ENCODE data around the gene CEP72. TPM values are rescaled to one million over a fixed set of nuclear protein-coding genes. Genes with fewer than 3 reads are reported as not detected.

The CEP72 gene
- total and polyA plus RNA-seq, 2 of the 13 experiments (the other 11 are each of a cell fraction or from before 2014, with no cell fraction given): 3.4 to 9.4 TPM

DNA sequence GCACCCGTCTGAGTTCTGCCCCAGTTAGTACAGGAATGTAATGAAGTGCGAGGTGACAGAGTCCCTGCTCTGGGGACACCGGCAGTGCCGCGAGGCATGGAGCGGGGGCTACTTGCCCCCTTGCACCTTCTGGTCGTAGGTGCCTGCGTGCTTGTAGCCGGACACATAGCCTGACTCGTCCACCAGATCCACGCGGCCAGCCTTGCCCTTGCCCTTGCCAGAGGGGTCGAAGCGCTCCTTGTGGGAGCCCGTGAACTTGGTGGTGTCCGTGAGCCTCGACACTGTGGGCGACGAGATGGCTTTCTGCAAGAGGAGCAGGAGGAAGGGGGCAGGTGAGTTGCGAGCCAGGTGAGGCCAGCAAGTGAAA is 52.8 kb downstream of the CEP72 start:
- intact Hi-C loops (cut with micrococcal nuclease; ENCODE audit: unreplicated experiment) (no loop called here), in situ Hi-C loops (cut with HindIII; ENCODE audit: extremely low pct_ligation_motif_present, low pct_unique_long_range_greater_than_20kb) (no loop called here)
- Histone ChIP-seq H3K4me3 (replicated peaks in 1 of 3; ENCODE audit: insufficient read depth in 1 of 3, low read depth in 2 of 3, low read length in 3 of 3) (no peak overlapping the region), H3K36me3 (replicated peaks in 1 of 2; ENCODE audit: control insufficient read depth in 1 of 2, insufficient read depth in 2 of 2, low read length in 2 of 2) (peaks cover 10 to 42% of the 10 kb centered on the region in 2 experiments), H3K27ac (ENCODE audit: extremely low read length, insufficient read depth, low read length) (no peak overlapping the region), H3K9me3 (ENCODE audit: low read length) (no peaks in the 10 kb centered on the region), H3K27me3 (ENCODE audit: control insufficient read depth in 1 of 2, insufficient read depth in 2 of 2, low read length in 2 of 2) (no peaks in the 10 kb centered on the region; a peak in 1 of 5 replicates), H2AFZ (ENCODE audit: low read length) (no peak overlapping the region), H3K9ac (ENCODE audit: insufficient read depth, low read depth, low read length) (no peak overlapping the region), H3K4me2 (ENCODE audit: low read depth, low read length) (no peak overlapping the region), H4K20me1 (ENCODE audit: insufficient read depth, low read length) (no peaks in the 10 kb centered on the region), H3K4me1 (ENCODE audit: insufficient read depth, low read length) (peaks cover 5% of the 10 kb centered on the region; the same call in 1 of the 2 replicates), H3K79me2 (ENCODE audit: insufficient read depth, low read length) (no peaks in the 10 kb centered on the region)
- no TSS peak for BruUV-seq (replicated peaks)
- TF ChIP-seq ZNF75D (CRISPR knock-in tag; IDR thresholded peaks at IDR 0.05; ENCODE audit: borderline replicate concordance) (no peak), HNRNPLL (IDR thresholded peaks at IDR 0.05; ENCODE audit: low read depth, low read length, poor library complexity, severe bottlenecking) (peak; percentile 14)
- ChIA-PET CTCF (ENCODE audit: low intra/inter-chr PET ratio, low total read pairs) (no interaction called here), POLR2A (no interaction called here)
- FAIRE-seq (no peak), ATAC-seq (no peak), DNase-seq (ENCODE audit: low spot score) (no peak)
- WGBS (ENCODE audit: low lambda C conversion rate): 96% methylated on average over 17 of the region's 20 CpGs

DNA sequence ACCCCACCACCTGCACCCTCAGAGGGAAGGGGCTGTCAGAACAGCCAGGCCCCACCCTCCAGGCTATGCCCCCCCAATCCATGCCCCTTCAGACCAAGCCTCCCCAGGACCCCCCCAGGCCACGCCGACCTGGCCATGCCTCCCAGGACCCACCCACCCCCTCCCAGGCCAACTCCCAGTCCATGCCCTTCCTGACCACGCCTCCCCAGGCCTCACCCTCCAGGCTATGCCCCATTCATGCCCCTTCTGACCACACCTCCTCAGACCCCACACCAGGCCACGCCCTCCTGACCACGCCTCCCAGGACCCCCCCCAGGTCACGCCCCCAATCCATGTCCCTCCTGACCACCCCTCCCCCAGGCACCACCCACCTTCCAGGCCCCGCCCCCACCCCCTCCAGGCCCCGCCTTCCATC is 53.4 kb downstream of the CEP72 start:
- Histone ChIP-seq H3K9me3 (ENCODE audit: low read length) (no peaks in the 10 kb centered on the region), H3K9ac (ENCODE audit: insufficient read depth, low read depth, low read length) (no peak overlapping the region), H4K20me1 (ENCODE audit: insufficient read depth, low read length) (no peaks in the 10 kb centered on the region), H3K79me2 (ENCODE audit: insufficient read depth, low read length) (no peaks in the 10 kb centered on the region), H2AFZ (ENCODE audit: low read length) (no peak overlapping the region), H3K27ac (ENCODE audit: extremely low read length, insufficient read depth, low read length) (no peak overlapping the region), H3K4me2 (ENCODE audit: low read depth, low read length) (no peak overlapping the region), H3K4me3 (replicated peaks in 1 of 3; ENCODE audit: insufficient read depth in 1 of 3, low read depth in 2 of 3, low read length in 3 of 3) (no peak overlapping the region), H3K4me1 (ENCODE audit: insufficient read depth, low read length) (peaks cover 6% of the 10 kb centered on the region; the same call in 1 of the 2 replicates), H3K36me3 (replicated peaks in 1 of 2; ENCODE audit: control insufficient read depth in 1 of 2, insufficient read depth in 2 of 2, low read length in 2 of 2) (peaks cover 8 to 37% of the 10 kb centered on the region in 2 experiments; a peak in 4 of 5 replicates), H3K27me3 (ENCODE audit: control insufficient read depth in 1 of 2, insufficient read depth in 2 of 2, low read length in 2 of 2) (no peaks in the 10 kb centered on the region; a peak in 1 of 5 replicates)
- 97% methylated on average over 8 of the region's 8 CpGs for WGBS (ENCODE audit: low lambda C conversion rate)
- no peak for FAIRE-seq
- POLR2A ChIA-PET: no interaction called here
- intact Hi-C loops (cut with micrococcal nuclease; ENCODE audit: unreplicated experiment): no loop called here
- CTCF ChIA-PET (ENCODE audit: low intra/inter-chr PET ratio, low total read pairs): no interaction called here
- BruUV-seq (replicated peaks): no TSS peak
- in situ Hi-C loops (cut with HindIII; ENCODE audit: extremely low pct_ligation_motif_present, low pct_unique_long_range_greater_than_20kb): no loop called here
- DNase-seq (ENCODE audit: low spot score): no peak
- ATAC-seq: no peak
- TF ChIP-seq ZNF10 (CRISPR knock-in tag; IDR thresholded peaks at IDR 0.05; ENCODE audit: borderline replicate concordance, low read depth) (no peak), ZNF780A (CRISPR knock-in tag; IDR thresholded peaks at IDR 0.05) (no peak), SATB2 (CRISPR knock-in tag; IDR thresholded peaks at IDR 0.05) (no peak), ELF3 (CRISPR knock-in tag; IDR thresholded peaks at IDR 0.05) (no peak)
- TF ChIP-seq, protein P1, sequence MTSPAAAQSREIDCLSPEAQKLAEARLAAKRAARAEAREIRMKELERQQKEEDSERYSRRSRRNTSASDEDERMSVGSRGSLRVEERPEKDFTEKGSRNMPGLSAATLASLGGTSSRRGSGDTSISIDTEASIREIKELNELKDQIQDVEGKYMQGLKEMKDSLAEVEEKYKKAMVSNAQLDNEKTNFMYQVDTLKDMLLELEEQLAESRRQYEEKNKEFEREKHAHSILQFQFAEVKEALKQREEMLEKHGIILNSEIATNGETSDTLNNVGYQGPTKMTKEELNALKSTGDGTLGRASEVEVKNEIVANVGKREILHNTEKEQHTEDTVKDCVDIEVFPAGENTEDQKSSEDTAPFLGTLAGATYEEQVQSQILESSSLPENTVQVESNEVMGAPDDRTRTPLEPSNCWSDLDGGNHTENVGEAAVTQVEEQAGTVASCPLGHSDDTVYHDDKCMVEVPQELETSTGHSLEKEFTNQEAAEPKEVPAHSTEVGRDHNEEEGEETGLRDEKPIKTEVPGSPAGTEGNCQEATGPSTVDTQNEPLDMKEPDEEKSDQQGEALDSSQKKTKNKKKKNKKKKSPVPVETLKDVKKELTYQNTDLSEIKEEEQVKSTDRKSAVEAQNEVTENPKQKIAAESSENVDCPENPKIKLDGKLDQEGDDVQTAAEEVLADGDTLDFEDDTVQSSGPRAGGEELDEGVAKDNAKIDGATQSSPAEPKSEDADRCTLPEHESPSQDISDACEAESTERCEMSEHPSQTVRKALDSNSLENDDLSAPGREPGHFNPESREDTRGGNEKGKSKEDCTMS (CRISPR knock-in tag; conservative IDR thresholded peaks at IDR 0.05): no peak
- TF ChIP-seq, protein P2, sequence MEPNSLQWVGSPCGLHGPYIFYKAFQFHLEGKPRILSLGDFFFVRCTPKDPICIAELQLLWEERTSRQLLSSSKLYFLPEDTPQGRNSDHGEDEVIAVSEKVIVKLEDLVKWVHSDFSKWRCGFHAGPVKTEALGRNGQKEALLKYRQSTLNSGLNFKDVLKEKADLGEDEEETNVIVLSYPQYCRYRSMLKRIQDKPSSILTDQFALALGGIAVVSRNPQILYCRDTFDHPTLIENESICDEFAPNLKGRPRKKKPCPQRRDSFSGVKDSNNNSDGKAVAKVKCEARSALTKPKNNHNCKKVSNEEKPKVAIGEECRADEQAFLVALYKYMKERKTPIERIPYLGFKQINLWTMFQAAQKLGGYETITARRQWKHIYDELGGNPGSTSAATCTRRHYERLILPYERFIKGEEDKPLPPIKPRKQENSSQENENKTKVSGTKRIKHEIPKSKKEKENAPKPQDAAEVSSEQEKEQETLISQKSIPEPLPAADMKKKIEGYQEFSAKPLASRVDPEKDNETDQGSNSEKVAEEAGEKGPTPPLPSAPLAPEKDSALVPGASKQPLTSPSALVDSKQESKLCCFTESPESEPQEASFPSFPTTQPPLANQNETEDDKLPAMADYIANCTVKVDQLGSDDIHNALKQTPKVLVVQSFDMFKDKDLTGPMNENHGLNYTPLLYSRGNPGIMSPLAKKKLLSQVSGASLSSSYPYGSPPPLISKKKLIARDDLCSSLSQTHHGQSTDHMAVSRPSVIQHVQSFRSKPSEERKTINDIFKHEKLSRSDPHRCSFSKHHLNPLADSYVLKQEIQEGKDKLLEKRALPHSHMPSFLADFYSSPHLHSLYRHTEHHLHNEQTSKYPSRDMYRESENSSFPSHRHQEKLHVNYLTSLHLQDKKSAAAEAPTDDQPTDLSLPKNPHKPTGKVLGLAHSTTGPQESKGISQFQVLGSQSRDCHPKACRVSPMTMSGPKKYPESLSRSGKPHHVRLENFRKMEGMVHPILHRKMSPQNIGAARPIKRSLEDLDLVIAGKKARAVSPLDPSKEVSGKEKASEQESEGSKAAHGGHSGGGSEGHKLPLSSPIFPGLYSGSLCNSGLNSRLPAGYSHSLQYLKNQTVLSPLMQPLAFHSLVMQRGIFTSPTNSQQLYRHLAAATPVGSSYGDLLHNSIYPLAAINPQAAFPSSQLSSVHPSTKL (CRISPR knock-in tag; IDR thresholded peaks at IDR 0.05): no peak
- TF ChIP-seq, protein P3, sequence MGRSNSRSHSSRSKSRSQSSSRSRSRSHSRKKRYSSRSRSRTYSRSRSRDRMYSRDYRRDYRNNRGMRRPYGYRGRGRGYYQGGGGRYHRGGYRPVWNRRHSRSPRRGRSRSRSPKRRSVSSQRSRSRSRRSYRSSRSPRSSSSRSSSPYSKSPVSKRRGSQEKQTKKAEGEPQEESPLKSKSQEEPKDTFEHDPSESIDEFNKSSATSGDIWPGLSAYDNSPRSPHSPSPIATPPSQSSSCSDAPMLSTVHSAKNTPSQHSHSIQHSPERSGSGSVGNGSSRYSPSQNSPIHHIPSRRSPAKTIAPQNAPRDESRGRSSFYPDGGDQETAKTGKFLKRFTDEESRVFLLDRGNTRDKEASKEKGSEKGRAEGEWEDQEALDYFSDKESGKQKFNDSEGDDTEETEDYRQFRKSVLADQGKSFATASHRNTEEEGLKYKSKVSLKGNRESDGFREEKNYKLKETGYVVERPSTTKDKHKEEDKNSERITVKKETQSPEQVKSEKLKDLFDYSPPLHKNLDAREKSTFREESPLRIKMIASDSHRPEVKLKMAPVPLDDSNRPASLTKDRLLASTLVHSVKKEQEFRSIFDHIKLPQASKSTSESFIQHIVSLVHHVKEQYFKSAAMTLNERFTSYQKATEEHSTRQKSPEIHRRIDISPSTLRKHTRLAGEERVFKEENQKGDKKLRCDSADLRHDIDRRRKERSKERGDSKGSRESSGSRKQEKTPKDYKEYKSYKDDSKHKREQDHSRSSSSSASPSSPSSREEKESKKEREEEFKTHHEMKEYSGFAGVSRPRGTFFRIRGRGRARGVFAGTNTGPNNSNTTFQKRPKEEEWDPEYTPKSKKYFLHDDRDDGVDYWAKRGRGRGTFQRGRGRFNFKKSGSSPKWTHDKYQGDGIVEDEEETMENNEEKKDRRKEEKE (IDR thresholded peaks at IDR 0.05): no peak

All from HepG2 (cell line).